PFSK-1 (cell line): Measurements from ENCODE around the gene PWWP2A.

Experiments used
- POLR2AphosphoS5 ChIP-seq: IDR thresholded peaks from 2 replicates; pipeline ENCODE4 v1.6.1; 2012; ENCODE audit warnings: low read depth, mild to moderate bottlenecking, control low read depth, low read length, moderate library complexity
- TAF1 ChIP-seq: IDR thresholded peaks from 2 replicates; pipeline ENCODE4 v1.6.1; 2012; ENCODE audit warnings: low read length, control low read depth, borderline replicate concordance; ENCODE audit not compliant: insufficient read depth
- TF ChIP-seq, protein P1 (sequence below), 2 experiments: IDR thresholded peaks; 2 replicates each; pipeline versions ENCODE4 v1.6.1 to v1.8.0; 2011 to 2012; ENCODE audit warnings: low read depth in 2 of 2, low read length in 2 of 2, control low read depth in 1 of 2, inconsistent platforms in 1 of 2, mild to moderate bottlenecking in 1 of 2, moderate library complexity in 1 of 2; ENCODE audit not compliant: insufficient read depth in 1 of 2

DNA sequence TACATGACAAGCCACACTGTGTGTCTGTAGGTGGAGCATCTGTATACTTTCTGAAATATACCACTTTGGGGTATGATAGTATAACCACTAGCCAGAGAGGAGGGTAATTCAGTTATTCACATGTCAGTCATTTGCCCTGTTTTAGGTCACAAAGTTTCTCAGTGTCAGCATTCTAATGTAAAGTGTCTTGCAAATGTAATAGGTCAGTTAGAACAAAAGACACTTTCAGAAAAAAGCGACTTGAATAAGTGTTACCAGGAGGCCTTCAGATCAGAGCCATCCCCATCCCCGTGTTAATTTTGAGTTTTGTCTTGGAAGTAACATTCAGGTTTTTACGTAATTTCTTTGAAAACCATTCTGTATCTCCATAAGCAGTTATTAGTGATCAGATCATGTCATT, 76.6 kb downstream of the PWWP2A start:
- TF ChIP-seq TAF1, result no peak
- TF ChIP-seq, protein P1, sequence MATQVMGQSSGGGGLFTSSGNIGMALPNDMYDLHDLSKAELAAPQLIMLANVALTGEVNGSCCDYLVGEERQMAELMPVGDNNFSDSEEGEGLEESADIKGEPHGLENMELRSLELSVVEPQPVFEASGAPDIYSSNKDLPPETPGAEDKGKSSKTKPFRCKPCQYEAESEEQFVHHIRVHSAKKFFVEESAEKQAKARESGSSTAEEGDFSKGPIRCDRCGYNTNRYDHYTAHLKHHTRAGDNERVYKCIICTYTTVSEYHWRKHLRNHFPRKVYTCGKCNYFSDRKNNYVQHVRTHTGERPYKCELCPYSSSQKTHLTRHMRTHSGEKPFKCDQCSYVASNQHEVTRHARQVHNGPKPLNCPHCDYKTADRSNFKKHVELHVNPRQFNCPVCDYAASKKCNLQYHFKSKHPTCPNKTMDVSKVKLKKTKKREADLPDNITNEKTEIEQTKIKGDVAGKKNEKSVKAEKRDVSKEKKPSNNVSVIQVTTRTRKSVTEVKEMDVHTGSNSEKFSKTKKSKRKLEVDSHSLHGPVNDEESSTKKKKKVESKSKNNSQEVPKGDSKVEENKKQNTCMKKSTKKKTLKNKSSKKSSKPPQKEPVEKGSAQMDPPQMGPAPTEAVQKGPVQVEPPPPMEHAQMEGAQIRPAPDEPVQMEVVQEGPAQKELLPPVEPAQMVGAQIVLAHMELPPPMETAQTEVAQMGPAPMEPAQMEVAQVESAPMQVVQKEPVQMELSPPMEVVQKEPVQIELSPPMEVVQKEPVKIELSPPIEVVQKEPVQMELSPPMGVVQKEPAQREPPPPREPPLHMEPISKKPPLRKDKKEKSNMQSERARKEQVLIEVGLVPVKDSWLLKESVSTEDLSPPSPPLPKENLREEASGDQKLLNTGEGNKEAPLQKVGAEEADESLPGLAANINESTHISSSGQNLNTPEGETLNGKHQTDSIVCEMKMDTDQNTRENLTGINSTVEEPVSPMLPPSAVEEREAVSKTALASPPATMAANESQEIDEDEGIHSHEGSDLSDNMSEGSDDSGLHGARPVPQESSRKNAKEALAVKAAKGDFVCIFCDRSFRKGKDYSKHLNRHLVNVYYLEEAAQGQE (IDR thresholded peaks at IDR 0.05; ENCODE audit: insufficient read depth in 1 of 2, low read depth in 2 of 2, low read length in 2 of 2), result no peak
- no peak for TF ChIP-seq POLR2AphosphoS5
